ENCODE measurements around the gene PRKAG2. TPM values are rescaled to one million over a fixed set of nuclear protein-coding genes. Genes with fewer than 3 reads are reported as not detected.

Gene PRKAG2
- total and polyA plus RNA-seq, 2 of the 13 experiments (the other 11 are each of a cell fraction or from before 2014, with no cell fraction given): 0.90 to 1.3 TPM

- Histone ChIP-seq H3K4me1 (ENCODE audit: insufficient read depth, low read length) (peaks cover under 1% of the 10 kb centered on the region; the same call in 1 of the 2 replicates), H3K79me2 (ENCODE audit: insufficient read depth, low read length) (no peaks in the 10 kb centered on the region), H3K27ac (ENCODE audit: extremely low read length, insufficient read depth, low read length) (no peak overlapping the region), H3K27me3 (ENCODE audit: control insufficient read depth in 1 of 2, insufficient read depth in 2 of 2, low read length in 2 of 2) (peaks cover 5 to 36% of the 10 kb centered on the region in 2 experiments; a peak in 3 of 5 replicates), H4K20me1 (ENCODE audit: insufficient read depth, low read length) (no peaks in the 10 kb centered on the region), H3K4me2 (ENCODE audit: low read depth, low read length) (no peak overlapping the region), H3K9me3 (ENCODE audit: low read length) (no peaks in the 10 kb centered on the region), H3K4me3 (replicated peaks in 1 of 3; ENCODE audit: insufficient read depth in 1 of 3, low read depth in 2 of 3, low read length in 3 of 3) (no peak overlapping the region), H2AFZ (ENCODE audit: low read length) (no peak overlapping the region), H3K9ac (ENCODE audit: insufficient read depth, low read depth, low read length) (no peak overlapping the region), H3K36me3 (replicated peaks in 1 of 2; ENCODE audit: control insufficient read depth in 1 of 2, insufficient read depth in 2 of 2, low read length in 2 of 2) (no peaks in the 10 kb centered on the region)
- FAIRE-seq (no peak), ATAC-seq (no peak), DNase-seq (ENCODE audit: low spot score) (no peak)
- in situ Hi-C loops (cut with HindIII; ENCODE audit: extremely low pct_ligation_motif_present, low pct_unique_long_range_greater_than_20kb): no loop called here
- no TSS peak for BruUV-seq (replicated peaks)
- intact Hi-C loops (cut with micrococcal nuclease; ENCODE audit: unreplicated experiment): no loop called here
- CTCF ChIA-PET (ENCODE audit: low intra/inter-chr PET ratio, low total read pairs): no interaction called here
- POLR2A ChIA-PET: no interaction called here
- WGBS (ENCODE audit: low lambda C conversion rate): 25% methylated on average over 3 of the region's 5 CpGs
- TF ChIP-seq GPBP1L1 (CRISPR knock-in tag; IDR thresholded peaks at IDR 0.05) (no peak), AGO2 (optimal IDR thresholded peaks at IDR 0.05; ENCODE audit: low read depth, low read length) (no peak), CREBL2 (CRISPR knock-in tag; IDR thresholded peaks at IDR 0.05; ENCODE audit: borderline replicate concordance) (no peak), ZNF232 (CRISPR knock-in tag; IDR thresholded peaks at IDR 0.05; ENCODE audit: borderline replicate concordance) (no peak), SMAD9 (CRISPR knock-in tag; IDR thresholded peaks at IDR 0.05) (no peak), ZBTB34 (CRISPR knock-in tag; IDR thresholded peaks at IDR 0.05) (no peak), POLR2AphosphoS2 (IDR thresholded peaks at IDR 0.05; ENCODE audit: low read depth, low read length) (no peak), CEBPB (IDR thresholded peaks at IDR 0.05; ENCODE audit: borderline replicate concordance, low read depth, low read length) (no peak), FOXO4 (CRISPR knock-in tag; conservative IDR thresholded peaks at IDR 0.05) (no peak), GLI4 (CRISPR knock-in tag; IDR thresholded peaks at IDR 0.05; ENCODE audit: borderline replicate concordance) (no peak), ZNF766 (CRISPR knock-in tag; IDR thresholded peaks at IDR 0.05; ENCODE audit: borderline replicate concordance) (no peak)
Measured at GRCh38 chr7:151813997-151814396, 62.9 kb downstream of the PRKAG2 start.
